ENCODE data around the gene ATXN7L1. TPM values are rescaled to one million over a fixed set of nuclear protein-coding genes. Genes with fewer than 3 reads are reported as not detected.
"Not testable (repeated sequence)": the region's sequence is repeated elsewhere in the genome, so short reads cannot be mapped to it uniquely, and the experiment has no call there.

The ATXN7L1 gene
- total RNA-seq, 4 donors from 2014 or later = 30.8 to 45.8 (median 39.3) TPM

DNA sequence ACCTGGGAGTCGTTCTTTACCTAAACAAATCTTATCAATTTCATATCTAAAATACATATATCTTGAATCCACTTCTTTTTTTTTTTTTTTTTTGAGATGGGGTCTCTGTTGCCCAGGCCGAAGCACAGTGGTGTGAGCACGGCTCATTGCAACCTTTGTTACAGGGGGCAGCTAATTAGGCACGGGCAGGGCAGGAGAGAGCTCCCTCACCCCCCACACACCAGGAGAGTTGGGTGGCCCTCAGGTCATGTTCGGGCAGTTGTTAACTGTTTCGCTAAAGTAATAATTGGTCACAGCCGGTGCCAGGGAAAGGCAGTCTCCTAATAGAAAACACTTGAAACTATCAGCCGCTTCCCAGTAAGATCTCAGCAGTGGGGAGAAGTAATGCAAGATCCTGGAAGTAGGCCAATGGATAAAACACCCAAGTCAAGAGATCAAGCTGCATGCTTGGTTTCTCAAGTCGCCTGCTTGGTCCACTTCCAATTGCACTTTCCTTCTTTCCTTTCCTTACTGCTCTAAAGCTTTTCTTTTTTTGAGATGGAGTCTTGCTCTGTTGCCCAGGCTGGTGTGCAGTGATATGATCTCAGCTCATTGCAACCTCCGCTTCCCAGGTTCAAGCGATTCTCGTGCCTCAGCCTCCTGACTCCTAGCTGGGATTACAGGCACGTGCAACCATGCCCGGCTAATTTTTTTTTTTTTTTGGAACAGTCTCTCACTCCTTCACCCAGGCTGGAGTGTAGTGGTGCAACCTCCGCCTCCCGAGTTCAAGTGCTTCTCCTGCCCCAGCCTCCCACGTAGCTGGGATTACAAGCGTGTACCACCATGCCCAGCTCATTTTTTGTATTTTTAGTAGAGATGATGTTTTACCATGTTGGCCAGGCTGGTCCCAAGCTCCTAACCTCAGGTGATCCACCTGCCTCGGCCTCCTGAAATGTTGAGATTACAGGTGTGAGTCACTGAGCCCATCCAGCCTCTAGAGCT is 273.8 kb downstream of the ATXN7L1 start:
- no peaks in the 10 kb centered on the region for H3K9me3 ChIP-seq
- H3K4me3 ChIP-seq = no peak overlapping the region
- H3K27ac ChIP-seq = no peak overlapping the region
- no peak for DNase-seq
- H3K36me3 ChIP-seq = peaks cover 0 to 4% (median 0%) of the 10 kb centered on the region in 3 donors
- no peaks in the 10 kb centered on the region for H3K27me3 ChIP-seq
- TF ChIP-seq POLR2A (IDR thresholded peaks at IDR 0.05) = no peak
- TF ChIP-seq, protein P1, sequence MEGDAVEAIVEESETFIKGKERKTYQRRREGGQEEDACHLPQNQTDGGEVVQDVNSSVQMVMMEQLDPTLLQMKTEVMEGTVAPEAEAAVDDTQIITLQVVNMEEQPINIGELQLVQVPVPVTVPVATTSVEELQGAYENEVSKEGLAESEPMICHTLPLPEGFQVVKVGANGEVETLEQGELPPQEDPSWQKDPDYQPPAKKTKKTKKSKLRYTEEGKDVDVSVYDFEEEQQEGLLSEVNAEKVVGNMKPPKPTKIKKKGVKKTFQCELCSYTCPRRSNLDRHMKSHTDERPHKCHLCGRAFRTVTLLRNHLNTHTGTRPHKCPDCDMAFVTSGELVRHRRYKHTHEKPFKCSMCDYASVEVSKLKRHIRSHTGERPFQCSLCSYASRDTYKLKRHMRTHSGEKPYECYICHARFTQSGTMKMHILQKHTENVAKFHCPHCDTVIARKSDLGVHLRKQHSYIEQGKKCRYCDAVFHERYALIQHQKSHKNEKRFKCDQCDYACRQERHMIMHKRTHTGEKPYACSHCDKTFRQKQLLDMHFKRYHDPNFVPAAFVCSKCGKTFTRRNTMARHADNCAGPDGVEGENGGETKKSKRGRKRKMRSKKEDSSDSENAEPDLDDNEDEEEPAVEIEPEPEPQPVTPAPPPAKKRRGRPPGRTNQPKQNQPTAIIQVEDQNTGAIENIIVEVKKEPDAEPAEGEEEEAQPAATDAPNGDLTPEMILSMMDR (IDR thresholded peaks at IDR 0.05) = no peak
- H3K4me1 ChIP-seq = no peaks in the 10 kb centered on the region

GRCh38 chr7:105600720-105601550 is 275.5 kb downstream of the ATXN7L1 start:
- no peak for DNase-seq
- H3K4me3 ChIP-seq = no peak overlapping the region
- no peaks in the 10 kb centered on the region for H3K36me3 ChIP-seq
- H3K9me3 ChIP-seq = no peaks in the 10 kb centered on the region
- H3K27me3 ChIP-seq = no peaks in the 10 kb centered on the region
- no peaks in the 10 kb centered on the region for H3K4me1 ChIP-seq
- TF ChIP-seq, protein P1 (IDR thresholded peaks at IDR 0.05) = no peak
- no peak for TF ChIP-seq POLR2A (IDR thresholded peaks at IDR 0.05)
- H3K27ac ChIP-seq = no peak overlapping the region

DNA sequence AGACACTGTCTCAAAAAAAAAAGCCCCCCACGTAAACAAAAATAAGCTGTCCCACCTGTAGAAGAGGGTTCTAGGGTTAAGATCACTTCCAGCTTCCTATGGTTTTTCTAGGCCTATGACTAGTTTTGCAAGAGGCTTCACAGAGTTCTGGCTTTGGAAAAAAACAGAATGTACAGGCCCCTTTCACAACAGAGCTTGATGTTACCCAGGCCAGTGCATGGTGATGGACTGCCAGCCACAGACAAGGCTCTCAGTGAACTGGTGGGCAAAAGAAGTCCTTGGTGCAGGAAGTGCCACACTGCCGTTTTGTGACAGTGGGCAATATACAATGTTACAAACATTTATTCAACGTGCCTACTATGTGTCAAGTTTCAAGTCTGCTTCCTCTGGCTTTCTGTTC is 276.8 kb downstream of the ATXN7L1 start:
- TF ChIP-seq POLR2A (IDR thresholded peaks at IDR 0.05) = no peak
- TF ChIP-seq, protein P1 (IDR thresholded peaks at IDR 0.05) = no peak
- Histone ChIP-seq H3K9me3 (no peaks in the 10 kb centered on the region), H3K36me3 (no peaks in the 10 kb centered on the region), H3K27me3 (no peaks in the 10 kb centered on the region), H3K4me3 (no peak overlapping the region), H3K4me1 (no peaks in the 10 kb centered on the region), H3K27ac (no peak overlapping the region)
- DNase-seq = no peak

DNA sequence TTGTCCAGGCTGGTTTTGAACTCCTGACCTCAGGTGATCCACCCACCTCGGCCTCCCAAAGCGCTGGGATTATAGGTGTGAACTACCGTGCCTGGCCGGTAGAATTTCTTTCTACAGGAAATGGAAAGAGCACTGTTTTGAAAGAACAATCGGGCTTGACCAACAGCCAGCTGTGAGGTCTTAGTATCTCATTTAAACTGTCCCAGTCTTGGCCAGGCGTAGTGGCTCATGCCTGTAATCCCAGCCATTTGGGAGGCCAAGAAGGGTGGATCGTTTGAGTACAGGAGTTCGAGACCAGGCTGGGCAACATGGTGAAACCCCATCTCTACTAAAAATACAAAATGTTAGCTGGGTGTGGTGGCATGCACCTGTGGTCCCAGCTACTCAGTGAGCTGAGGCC is 277.3 kb downstream of the ATXN7L1 start:
- H3K9me3 ChIP-seq, H3K27me3 ChIP-seq, H3K27ac ChIP-seq, H3K36me3 ChIP-seq, H3K4me1 ChIP-seq, H3K4me3 ChIP-seq, DNase-seq: not testable (repeated sequence)

GRCh38 chr7:105596866-105597265 is 279.5 kb downstream of the ATXN7L1 start:
- Histone ChIP-seq H3K9me3 (no peaks in the 10 kb centered on the region), H3K36me3 (no peaks in the 10 kb centered on the region), H3K4me3 (no peak overlapping the region), H3K27me3 (no peaks in the 10 kb centered on the region), H3K27ac (no peak overlapping the region), H3K4me1 (no peaks in the 10 kb centered on the region)
- TF ChIP-seq POLR2A (IDR thresholded peaks at IDR 0.05) = no peak
- TF ChIP-seq, protein P1 (IDR thresholded peaks at IDR 0.05) = no peak
- DNase-seq = no peak

- Histone ChIP-seq H3K27ac (no peak overlapping the region), H3K4me3 (no peak overlapping the region), H3K9me3 (no peaks in the 10 kb centered on the region), H3K36me3 (no peaks in the 10 kb centered on the region), H3K4me1 (peaks cover 0 to 5% (median 0%) of the 10 kb centered on the region in 4 donors), H3K27me3 (no peaks in the 10 kb centered on the region)
- no peak for DNase-seq
- no peak for TF ChIP-seq POLR2A (IDR thresholded peaks at IDR 0.05)
- TF ChIP-seq, protein P1 (IDR thresholded peaks at IDR 0.05) = no peak
Observed at GRCh38 chr7:105594034-105594433, 282.4 kb downstream of the ATXN7L1 start.

All from Peyer's patch (tissue), 4 donors.